ENCODE results near the gene RBBP6. TPM values are rescaled to one million over a fixed set of nuclear protein-coding genes. Genes with fewer than 3 reads are reported as not detected.
A peak's percentile ranks its signal among the peaks of the same experiment; 100 is the strongest.
"Not testable (repeated sequence)": the region's sequence is repeated elsewhere in the genome, so short reads cannot be mapped to it uniquely, and the experiment has no call there.

RBBP6 gene
- polyA plus RNA-seq (2012; ENCODE audit: insufficient read depth, insufficient read length, low read depth) = 50.3 TPM

- Histone ChIP-seq H3K4me1 (peaks cover 3% of the 10 kb centered on the region; the same call in 1 of the 2 replicates), H3K4me3 (ENCODE audit: low read depth, low read length) (peak within 1 kb of the TSS; percentile 77), H3K9me3 (no peaks in the 10 kb centered on the region), H3K27me3 (no peaks in the 10 kb centered on the region), H3K36me3 (peaks cover 17% of the 10 kb centered on the region)
- TF ChIP-seq CTCF (IDR thresholded peaks at IDR 0.05; ENCODE audit: low read depth, low read length) = no peak; the same call in 1 of the 2 replicates
- peak; percentile 96 for DNase-seq
Observed at GRCh38 chr16:24539295-24539849, at the start of gene RBBP6. Gene RBBP6 (plus strand): TSS chr16:24539566. CDS start chr16:24540627, 1,061 bp downstream.

- H3K27me3 ChIP-seq = no peaks in the 10 kb centered on the region; the same call in 1 of the 2 replicates
- H3K4me1 ChIP-seq = no peaks in the 10 kb centered on the region
- H3K36me3 ChIP-seq = no peaks in the 10 kb centered on the region
- DNase-seq = no peak
- TF ChIP-seq CTCF (IDR thresholded peaks at IDR 0.05; ENCODE audit: low read depth, low read length) = no peak
- no peaks in the 10 kb centered on the region for H3K9me3 ChIP-seq
- no peak overlapping the region for H3K4me3 ChIP-seq (ENCODE audit: low read depth, low read length)
Observed at GRCh38 chr16:24490866-24491265, 48.5 kb upstream of the RBBP6 start.

GRCh38 chr16:24491731-24492130, 47.6 kb upstream of the RBBP6 start:
- Histone ChIP-seq H3K27me3 (no peaks in the 10 kb centered on the region; the same call in 1 of the 2 replicates), H3K9me3 (no peaks in the 10 kb centered on the region), H3K4me1 (no peaks in the 10 kb centered on the region), H3K36me3 (no peaks in the 10 kb centered on the region), H3K4me3 (ENCODE audit: low read depth, low read length) (no peak overlapping the region)
- no peak for DNase-seq
- no peak for TF ChIP-seq CTCF (IDR thresholded peaks at IDR 0.05; ENCODE audit: low read depth, low read length)

- DNase-seq = no peak
- Histone ChIP-seq H3K4me1 (no peaks in the 10 kb centered on the region), H3K9me3 (no peaks in the 10 kb centered on the region), H3K4me3 (ENCODE audit: low read depth, low read length) (no peak overlapping the region), H3K27me3 (no peaks in the 10 kb centered on the region; the same call in 1 of the 2 replicates), H3K36me3 (no peaks in the 10 kb centered on the region)
- no peak for TF ChIP-seq CTCF (IDR thresholded peaks at IDR 0.05; ENCODE audit: low read depth, low read length)
Observed at GRCh38 chr16:24493821-24494220, 45.5 kb upstream of the RBBP6 start.

GRCh38 chr16:24495207-24495606, 44.2 kb upstream of the RBBP6 start:
- H3K27me3 ChIP-seq; H3K36me3 ChIP-seq; H3K9me3 ChIP-seq; H3K4me3 ChIP-seq (ENCODE audit: low read depth, low read length); DNase-seq; H3K4me1 ChIP-seq: not testable (repeated sequence)

- no peaks in the 10 kb centered on the region for H3K27me3 ChIP-seq
- no peak overlapping the region for H3K4me3 ChIP-seq (ENCODE audit: low read depth, low read length)
- DNase-seq = no peak
- no peaks in the 10 kb centered on the region for H3K9me3 ChIP-seq
- H3K4me1 ChIP-seq = no peaks in the 10 kb centered on the region
- no peak for TF ChIP-seq CTCF (IDR thresholded peaks at IDR 0.05; ENCODE audit: low read depth, low read length)
- H3K36me3 ChIP-seq = no peaks in the 10 kb centered on the region
Observed at GRCh38 chr16:24497440-24497839, 41.9 kb upstream of the RBBP6 start.

All from BE2C (cell line).